ENCODE measurements around the gene SLC16A11. TPM values are rescaled to one million over a fixed set of nuclear protein-coding genes. Genes with fewer than 3 reads are reported as not detected.
A peak's percentile ranks its signal among the peaks of the same experiment; 100 is the strongest.

The SLC16A11 gene
- total and polyA plus RNA-seq, 9 of the 15 experiments (the other 6 are each of a cell fraction or from before 2014, with no cell fraction given): not detected

GRCh38 chr17:7043182-7043496 lies 753 bp downstream of the SLC16A11 start:
- no peak overlapping the region for H2AFZ ChIP-seq (ENCODE audit: low read depth, low read length)
- POLR2A ChIA-PET: interaction anchor here (0.5 to 3.2 kb wide), 2 partner anchors 7 to 851 kb away, joined by 4 to 10 read pairs; partner anchors contain the start of gene SLC16A13
- H3K4me2 ChIP-seq (ENCODE audit: insufficient read depth, low read length): no peak overlapping the region
- FAIRE-seq (no peak), ATAC-seq (no peak), DNase-seq (ENCODE audit: extremely low read depth in 1 of 4, low spot score in 3 of 4) (no peak)
- no peaks in the 10 kb centered on the region for H3K27me3 ChIP-seq (ENCODE audit: control insufficient read depth in 2 of 2, insufficient read depth in 2 of 2, low read length in 2 of 2)
- H4K20me1 ChIP-seq (replicated peaks; ENCODE audit: control insufficient read depth, insufficient read depth, low read length): no peaks in the 10 kb centered on the region
- BruUV-seq (replicated peaks): no TSS peak
- in situ Hi-C loops (cut with MboI) (loop anchor here (10.0 to 25.0 kb wide), 2 partner anchors 292 to 519 kb away; partner anchors contain the start of genes ACAP1, SENP3 and TNFSF13), intact Hi-C loops (cut with micrococcal nuclease) (no loop called here)
- H3K4me3 ChIP-seq: no peak overlapping the region
- no peaks in the 10 kb centered on the region for H3K36me3 ChIP-seq (ENCODE audit: control insufficient read depth, insufficient read depth, low read length)
- WGBS (ENCODE audit: insufficient coverage, low coverage, missing lambda C conversion rate): 64% methylated on average over 2 of the region's 21 CpGs
- peaks cover under 1 to 30% of the 10 kb centered on the region in 2 experiments; a peak in 4 of 5 replicates for H3K4me1 ChIP-seq (replicated peaks in 1 of 2; ENCODE audit: control insufficient read depth in 2 of 2, insufficient read depth in 2 of 2, low read length in 2 of 2)
- no peaks in the 10 kb centered on the region for H3K9me3 ChIP-seq (replicated peaks; ENCODE audit: control insufficient read depth, insufficient read depth, low read depth, low read length)
- TF ChIP-seq PTRF (tag; IDR thresholded peaks at IDR 0.05) (no peak), NR2C1 (IDR thresholded peaks at IDR 0.05) (no peak), NR2C1 (tag; IDR thresholded peaks at IDR 0.05) (no peak), SRSF9 (IDR thresholded peaks at IDR 0.05; ENCODE audit: borderline replicate concordance, low read depth, low read length) (no peak), SMAD3 (CRISPR knock-in tag; conservative IDR thresholded peaks at IDR 0.05) (no peak), FOXJ2 (tag; IDR thresholded peaks at IDR 0.05) (no peak), ZNF384 (IDR thresholded peaks at IDR 0.05; ENCODE audit: low read depth, low read length) (no peak), POLR2G (IDR thresholded peaks at IDR 0.05; ENCODE audit: low read depth, low read length) (0 out of 2 replicates have a peak, but pooled peaks have one; percentile 7), ZBTB33 (CRISPR knock-in tag; IDR thresholded peaks at IDR 0.05) (peak; percentile 34; the same call in 1 of the 2 replicates), ILF3 (IDR thresholded peaks at IDR 0.05; ENCODE audit: borderline replicate concordance) (no peak), ZNF282 (CRISPR knock-in tag; IDR thresholded peaks at IDR 0.05) (no peak), SMC3 (conservative IDR thresholded peaks at IDR 0.05; ENCODE audit: insufficient read depth, low read depth, low read length) (no peak), ZNF586 (CRISPR knock-in tag; conservative IDR thresholded peaks at IDR 0.05) (no peak), NBN (IDR thresholded peaks at IDR 0.05; ENCODE audit: low read depth) (no peak)
- H3K79me2 ChIP-seq (ENCODE audit: control insufficient read depth, insufficient read depth, low read length): no peaks in the 10 kb centered on the region
- no peak overlapping the region for H3K27ac ChIP-seq (ENCODE audit: extremely low read depth, low read depth, low read length)
- CTCF ChIA-PET (ENCODE audit: low intra/inter-chr PET ratio): no interaction called here
- no peak overlapping the region for H3K9ac ChIP-seq (ENCODE audit: insufficient read depth in 1 of 2, low read depth in 2 of 2, low read length in 2 of 2)
- H3K9me1 ChIP-seq (ENCODE audit: control insufficient read depth, insufficient read depth, low read length): no peaks in the 10 kb centered on the region
